GM21825 (cell line): ENCODE results near the gene CEP19.

Source experiments
- ATAC-seq: cut with Tn5 transposase; IDR thresholded peaks from one replicate; pipeline ENCODE4 v1.9.1; 2021; ENCODE audit warnings: mild to moderate bottlenecking, moderate library complexity; ENCODE audit not compliant: unreplicated experiment

CEP19 gene

GRCh38 chr3:196712514-196713413 lies 714 bp upstream of the CEP19 start:
- peak; percentile 52 for ATAC-seq

DNA sequence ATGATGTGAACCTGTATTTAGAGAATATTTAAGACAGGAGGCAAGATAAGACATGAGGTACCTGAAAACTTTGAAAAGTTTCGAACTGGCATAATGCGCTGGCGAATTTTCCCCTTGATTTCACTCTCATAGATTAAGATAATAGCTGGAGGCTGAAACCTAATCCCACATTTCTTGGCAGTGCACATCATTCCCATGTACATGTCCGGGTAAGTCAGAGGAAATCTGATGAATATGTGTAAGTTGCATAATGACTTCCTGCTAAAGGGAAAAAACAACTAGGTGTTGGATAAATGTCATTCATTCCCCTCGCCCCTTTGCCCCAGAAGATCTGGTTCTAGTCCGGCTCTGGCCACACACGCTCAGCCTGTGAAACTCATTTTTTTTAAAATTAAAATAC lies 3.6 kb downstream of the CEP19 start:
- no peak for ATAC-seq

- no peak for ATAC-seq
Measured at GRCh38 chr3:196707566-196707965, 4.5 kb downstream of the CEP19 start.

GRCh38 chr3:196706731-196707130 lies 5.3 kb downstream of the CEP19 start:
- ATAC-seq: no peak

GRCh38 chr3:196706327-196706726 lies 5.7 kb downstream of the CEP19 start:
- ATAC-seq: no peak

DNA sequence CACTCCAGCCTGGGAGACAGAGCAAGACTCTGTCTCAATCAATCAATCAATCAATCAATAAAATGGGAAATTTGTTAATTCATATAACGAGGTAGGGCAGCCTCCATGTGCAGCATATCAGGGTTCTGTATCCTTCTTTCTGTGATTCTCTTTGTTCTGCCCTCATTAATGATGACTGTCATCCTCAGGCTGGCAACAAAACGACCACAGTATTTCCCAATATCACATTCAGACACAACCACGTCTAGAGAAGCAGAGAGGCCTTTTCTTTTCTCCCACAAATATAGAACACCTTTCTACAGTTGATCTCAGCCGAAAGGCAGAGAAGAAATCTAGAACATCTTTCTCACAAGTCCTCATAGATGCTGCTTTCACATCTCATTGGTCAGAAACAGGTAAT lies 11.2 kb downstream of the CEP19 start:
- no peak for ATAC-seq

- no peak for ATAC-seq
Measured at GRCh38 chr3:196699749-196700148, 12.3 kb downstream of the CEP19 start.

GRCh38 chr3:196697270-196697669 lies 14.8 kb downstream of the CEP19 start:
- no peak for ATAC-seq

- ATAC-seq: no peak
Measured at GRCh38 chr3:196695849-196696226, 16.2 kb downstream of the CEP19 start.

GRCh38 chr3:196694941-196695848 lies 16.9 kb downstream of the CEP19 start:
- ATAC-seq: no peak

DNA sequence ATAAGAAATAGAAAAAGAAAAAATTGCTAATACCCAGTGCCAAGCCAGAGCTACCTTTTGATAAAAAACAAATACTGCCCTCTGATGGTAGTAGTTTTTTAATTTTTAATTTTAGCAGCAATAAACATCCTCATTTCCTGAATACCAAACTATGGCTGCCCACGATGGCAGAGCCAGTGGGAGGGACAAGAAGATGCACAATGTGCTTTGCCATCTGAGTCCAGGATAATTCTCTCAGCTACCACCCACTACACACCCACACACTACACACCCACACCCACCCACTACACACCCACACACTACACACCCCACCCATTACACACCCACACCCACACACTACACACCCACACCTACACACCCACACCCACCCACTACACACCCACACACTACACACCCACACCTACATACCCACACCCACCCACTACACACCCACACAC lies 17.8 kb downstream of the CEP19 start:
- ATAC-seq: no peak

DNA sequence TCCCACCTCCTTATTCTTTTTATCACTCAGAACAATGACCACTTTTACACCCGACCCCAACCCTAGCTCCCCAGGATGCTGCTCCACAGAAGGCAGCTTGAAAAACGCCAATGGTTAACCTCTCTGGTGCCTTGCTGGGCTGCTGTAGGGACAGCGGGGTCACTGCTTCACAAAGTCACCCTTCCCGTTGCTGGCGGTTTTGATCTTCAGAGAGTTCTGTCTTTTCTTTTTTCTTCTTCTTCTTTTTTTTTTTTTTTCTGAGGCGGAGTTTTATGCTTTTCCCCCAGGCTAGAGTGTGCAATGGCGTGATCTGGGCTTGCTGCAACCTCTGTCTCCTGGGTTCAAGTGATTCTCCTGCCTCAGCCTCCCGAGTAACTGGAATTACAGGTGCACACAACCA lies 20.7 kb downstream of the CEP19 start:
- no peak for ATAC-seq

DNA sequence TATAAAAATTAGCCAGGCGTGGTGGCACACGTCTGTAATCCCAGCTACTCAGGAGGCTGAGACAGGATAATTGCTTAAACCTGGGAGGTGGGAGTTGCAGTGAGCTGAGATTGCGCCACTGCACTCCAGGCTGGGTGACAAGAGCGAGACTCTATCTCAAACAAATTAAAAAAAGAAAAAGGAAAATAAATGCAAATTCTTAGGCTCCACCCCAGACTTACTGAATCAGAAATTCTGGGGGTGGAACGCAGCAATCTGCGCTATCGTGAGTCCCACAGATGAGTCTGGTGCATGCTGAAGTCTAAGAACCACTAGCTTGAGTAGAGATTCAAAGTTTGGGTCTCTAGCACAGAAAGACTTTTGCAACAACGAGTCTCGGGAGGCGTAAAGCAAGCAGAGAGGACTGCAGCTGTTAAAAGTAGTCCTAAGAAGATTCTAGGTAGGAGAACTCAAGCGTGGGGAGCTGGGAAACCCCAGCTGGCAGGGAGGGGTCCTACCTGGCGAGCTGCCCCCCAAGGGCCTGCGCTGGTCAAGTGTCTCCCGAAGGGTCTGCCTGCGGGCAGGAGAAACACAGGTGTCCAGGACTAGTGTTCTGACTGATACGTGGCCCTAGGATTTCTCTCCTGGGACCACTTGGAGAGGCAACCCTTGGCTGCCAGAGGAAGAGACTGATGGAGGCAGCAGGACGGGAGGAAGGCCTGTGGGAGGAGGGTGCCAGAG lies 21.9 kb downstream of the CEP19 start:
- no peak for ATAC-seq

DNA sequence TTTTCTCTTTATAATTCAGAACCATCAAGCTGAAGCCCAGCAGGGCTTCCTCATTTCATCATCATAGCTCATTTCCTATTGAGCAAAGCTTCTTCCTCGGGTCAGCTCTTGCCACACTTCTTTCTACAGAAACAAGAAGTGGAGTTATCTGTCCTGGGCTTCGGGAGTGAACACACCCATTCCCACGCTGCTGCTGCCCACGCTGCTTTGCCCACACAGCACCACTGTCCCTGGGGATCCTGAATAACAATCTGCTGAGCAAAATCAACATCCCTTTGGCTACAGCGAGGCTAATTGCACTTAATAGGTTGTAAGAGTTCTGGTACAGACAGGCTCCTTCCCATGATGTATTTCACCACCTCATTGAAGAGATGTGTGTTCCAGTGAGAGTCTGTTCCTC lies 23.7 kb downstream of the CEP19 start:
- ATAC-seq: no peak

- ATAC-seq: no peak
Measured at GRCh38 chr3:196686436-196686835, 25.6 kb downstream of the CEP19 start.

DNA sequence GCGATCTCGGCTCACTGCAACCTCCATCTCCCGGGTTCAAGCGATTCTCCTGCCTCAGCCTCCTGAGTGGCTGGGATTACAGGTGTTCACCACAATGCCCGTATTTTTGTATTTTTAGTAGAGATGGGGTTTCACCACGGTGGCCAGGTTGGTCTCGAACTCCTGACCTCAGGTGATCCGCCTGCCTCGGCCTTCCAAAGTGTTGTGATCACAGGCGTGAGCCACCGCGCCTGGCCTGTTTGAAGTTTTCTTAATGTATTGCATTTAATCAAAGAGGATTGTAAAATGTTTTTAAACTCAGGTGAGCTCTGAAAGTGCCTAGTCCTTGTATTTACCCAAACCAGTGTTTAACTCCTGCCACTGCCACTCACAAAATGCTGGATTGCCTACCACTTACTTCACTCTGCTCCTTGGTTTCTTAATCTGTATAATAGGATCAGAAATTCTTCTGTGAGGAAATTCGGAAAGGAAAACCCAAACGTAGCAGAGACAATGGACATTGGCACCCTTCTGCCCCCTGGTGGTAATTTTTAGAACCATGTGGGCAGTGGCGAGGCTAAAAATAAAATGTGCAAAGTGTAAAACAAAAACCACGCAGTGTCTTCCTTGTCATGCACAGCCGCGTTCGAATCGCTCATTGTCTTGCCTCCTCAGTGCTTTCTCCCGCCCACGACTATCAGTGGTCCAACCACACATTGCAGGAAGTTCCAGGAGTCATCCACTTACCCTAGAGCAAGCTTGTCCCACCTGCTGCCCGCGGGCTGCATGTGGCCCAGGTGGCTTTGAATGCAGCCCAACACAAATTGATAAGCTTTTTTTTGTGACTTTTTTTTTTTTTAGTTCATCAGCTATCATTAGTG lies 27.3 kb downstream of the CEP19 start:
- peak; percentile 90 for ATAC-seq

- ATAC-seq: no peak
Measured at GRCh38 chr3:196677931-196678330, 34.1 kb downstream of the CEP19 start.

DNA sequence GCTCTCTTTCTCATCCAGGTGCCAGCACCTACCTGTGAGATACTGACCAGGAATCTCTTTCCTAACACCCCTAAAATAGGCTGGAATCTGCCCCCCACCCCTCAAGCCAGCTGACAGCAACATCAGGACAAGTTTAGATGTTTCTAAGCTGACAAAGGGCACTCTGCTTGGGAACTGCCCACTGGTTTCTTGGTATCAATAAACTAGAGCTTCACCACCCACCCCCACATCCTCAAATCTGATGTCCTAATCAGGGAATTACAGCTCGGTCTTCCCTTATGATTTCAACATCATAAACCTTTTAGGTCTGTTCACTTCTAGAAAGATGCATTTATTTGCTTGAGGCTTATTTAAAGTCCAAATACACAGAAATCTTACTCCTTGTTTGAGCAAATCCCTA lies 34.7 kb downstream of the CEP19 start:
- ATAC-seq: no peak

DNA sequence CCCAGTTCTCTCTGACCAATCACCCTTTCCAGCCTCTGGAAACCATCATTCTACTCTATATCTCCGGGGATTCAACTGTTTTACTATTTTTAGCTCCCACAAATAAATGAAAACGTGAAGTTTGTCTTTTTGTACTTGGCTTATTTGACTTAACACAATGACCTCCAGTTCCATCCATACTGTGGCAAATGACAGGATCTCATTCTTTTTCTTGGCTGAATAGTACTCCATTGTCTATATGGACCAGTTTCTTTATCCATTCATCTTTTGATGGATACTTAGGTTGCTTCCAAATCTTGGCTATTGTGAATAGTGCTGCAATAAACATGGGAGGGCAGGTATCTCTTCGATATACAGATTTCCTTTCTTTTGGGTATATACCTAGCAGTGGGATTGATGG lies 38.4 kb downstream of the CEP19 start:
- ATAC-seq: no peak

GRCh38 chr3:196670339-196670738 lies 41.7 kb downstream of the CEP19 start:
- ATAC-seq: no peak
